CD4-positive, alpha-beta T cell treated with Interleukin-6 at 100 ng/mL for 8 hours (primary cell): ENCODE measurements around the gene NEGR1.

Experiments
- DNase-seq: peaks from one replicate; pipeline ENCODE4 v3.0.0-alpha.2; 2020; ENCODE audit warnings: mixed read lengths, low spot score

NEGR1 gene

GRCh38 chr1:71778940-71779339, 503.4 kb downstream of the NEGR1 start:
- no peak for DNase-seq

GRCh38 chr1:71777094-71777493, 505.2 kb downstream of the NEGR1 start:
- no peak for DNase-seq

- no peak for DNase-seq
These were observed 507.6 kb downstream of the NEGR1 start for GRCh38 chr1:71774705-71775104.

GRCh38 chr1:71770121-71770520, 512.2 kb downstream of the NEGR1 start:
- DNase-seq: no peak

- DNase-seq: no peak
These were observed 515.6 kb downstream of the NEGR1 start for GRCh38 chr1:71766748-71767147.

GRCh38 chr1:71762514-71763255, 519.7 kb downstream of the NEGR1 start:
- no peak for DNase-seq

GRCh38 chr1:71755441-71755840, 526.9 kb downstream of the NEGR1 start:
- no peak for DNase-seq

GRCh38 chr1:71753746-71754145, 528.6 kb downstream of the NEGR1 start:
- no peak for DNase-seq

GRCh38 chr1:71745326-71745725, 537.0 kb downstream of the NEGR1 start:
- DNase-seq: no peak

GRCh38 chr1:71743862-71744261, 538.5 kb downstream of the NEGR1 start:
- no peak for DNase-seq

- no peak for DNase-seq
These were observed 543.4 kb downstream of the NEGR1 start for GRCh38 chr1:71738910-71739309.

GRCh38 chr1:71738256-71738655, 544.1 kb downstream of the NEGR1 start:
- no peak for DNase-seq

GRCh38 chr1:71737768-71738167, 544.6 kb downstream of the NEGR1 start:
- no peak for DNase-seq

- DNase-seq: no peak
These were observed 549.2 kb downstream of the NEGR1 start for GRCh38 chr1:71733121-71733520.

- DNase-seq: no peak
These were observed 560.8 kb downstream of the NEGR1 start for GRCh38 chr1:71721532-71721931.

GRCh38 chr1:71719330-71719729, 563.0 kb downstream of the NEGR1 start:
- DNase-seq: no peak

GRCh38 chr1:71717186-71717585, 565.2 kb downstream of the NEGR1 start:
- no peak for DNase-seq

GRCh38 chr1:71711456-71711855, 570.9 kb downstream of the NEGR1 start:
- DNase-seq: no peak

GRCh38 chr1:71706029-71706671, 576.2 kb downstream of the NEGR1 start:
- DNase-seq: no peak

- DNase-seq: no peak
These were observed 584.2 kb downstream of the NEGR1 start for GRCh38 chr1:71698186-71698585.

GRCh38 chr1:71695821-71696220, 586.5 kb downstream of the NEGR1 start:
- no peak for DNase-seq

GRCh38 chr1:71695084-71695483, 587.3 kb downstream of the NEGR1 start:
- no peak for DNase-seq

- no peak for DNase-seq
These were observed 588.8 kb downstream of the NEGR1 start for GRCh38 chr1:71693581-71693980.

- no peak for DNase-seq
These were observed 592.7 kb downstream of the NEGR1 start for GRCh38 chr1:71689635-71690034.
